Natural killer cell (primary cell): ENCODE results near the gene TTLL7. TPM values are rescaled to one million over a fixed set of nuclear protein-coding genes. Genes with fewer than 3 reads are reported as not detected.

ENCODE experiments used
- ATAC-seq, 3 donors: fragments of 150-1000 bp in 2 of 3; fragments of 200-7000 bp in 1 of 3; cut with Tn5 transposase; 1 replicate in 1 of 3; 2 replicates in 2 of 3; pipeline ENCODE4 v1.10.0; 2021; ENCODE audit warnings: mild to moderate bottlenecking in 2 of 3, moderate library complexity in 2 of 3
- DNase-seq, 2 donors: peaks; one replicate each; pipeline versions ENCODE4 v3.0.0 to v3.0.0-alpha.2; 2013 to 2021; ENCODE audit warnings: mixed read lengths in 1 of 2
- H3K27ac ChIP-seq: one replicate; pipeline ENCODE4 v1.5.1; 2013; ENCODE audit warnings: mild to moderate bottlenecking, low read length
- H3K27me3 ChIP-seq: one replicate; pipeline ENCODE4 v1.6.1; 2013; ENCODE audit warnings: low read length; ENCODE audit not compliant: control insufficient read depth, insufficient read depth
- H3K36me3 ChIP-seq: one replicate; pipeline ENCODE4 v1.6.1; 2013; ENCODE audit warnings: low read length; ENCODE audit not compliant: control insufficient read depth, insufficient read depth
- H3K4me1 ChIP-seq: one replicate; pipeline ENCODE4 v1.6.1; 2013; ENCODE audit warnings: low read length; ENCODE audit not compliant: control insufficient read depth, insufficient read depth
- H3K4me3 ChIP-seq: one replicate; pipeline ENCODE4 v1.5.1; 2013; ENCODE audit warnings: low read length
- H3K9me3 ChIP-seq: one replicate; pipeline ENCODE4 v1.6.1; 2013; ENCODE audit warnings: low read length; ENCODE audit not compliant: control insufficient read depth, insufficient read depth
- H3K27ac Mint-ChIP-seq, 2 donors: one replicate each; pipeline ENCODE4 v1.8.0; 2022; ENCODE audit warnings: mild to moderate bottlenecking in 2 of 2, mixed read lengths in 2 of 2, moderate library complexity in 1 of 2
- H3K27me3 Mint-ChIP-seq, 2 donors: one replicate each; pipeline ENCODE4 v1.8.0; 2022; ENCODE audit warnings: low read depth in 2 of 2, mixed read lengths in 2 of 2
- H3K36me3 Mint-ChIP-seq: one replicate; pipeline ENCODE4 v1.8.0; 2022; ENCODE audit warnings: mixed read lengths
- H3K4me1 Mint-ChIP-seq, 2 donors: one replicate each; pipeline ENCODE4 v1.8.0; 2022; ENCODE audit warnings: mixed read lengths in 2 of 2
- H3K4me3 Mint-ChIP-seq: one replicate; pipeline ENCODE4 v1.8.0; 2022; ENCODE audit warnings: mild to moderate bottlenecking, moderate library complexity, mixed read lengths
- H3K9me3 Mint-ChIP-seq, 2 donors: one replicate each; pipeline ENCODE4 v1.8.0; 2022; ENCODE audit warnings: mixed read lengths in 2 of 2
- WGBS: methylation state at CpG from one replicate; pipeline ENCODE4 v1.1.7; 2013; ENCODE audit warnings: missing lambda C conversion rate; ENCODE audit not compliant: insufficient coverage; 5-methylcytosine and 5-hydroxymethylcytosine counted together
- intact Hi-C: fragments of 100-400 bp; cut with micrococcal nuclease; formaldehyde crosslinking; loops from one replicate; pipeline ENCODE4 v1.14.2; 2022
- total RNA-seq, 4 donors: library from RNA; stranded (reverse); fragments of 120-200 nt in 1 of 4; gene quantifications; one replicate each; pipeline versions ENCODE4 v1.2.3 to v1.2.4, GENCODE V29; 2013 to 2022
- TF ChIP-seq, protein P1 (sequence below): fragments of 200-600 bp; IDR thresholded peaks from one replicate; pipeline ENCODE4 v1.8.0; 2022; ENCODE audit warnings: antibody characterized with exemption

TTLL7 gene
- total RNA-seq, 3 donors from 2014 or later (not counting 1 experiment from before 2014, with no cell fraction given) = 0.21 to 4.4 (median 0.25) TPM

- Histone ChIP-seq H3K36me3 (no peaks in the 10 kb centered on the region), H3K4me3 (no peak overlapping the region), H3K27me3 (no peaks in the 10 kb centered on the region), H3K4me1 (no peaks in the 10 kb centered on the region), H3K9me3 (no peaks in the 10 kb centered on the region), H3K27ac (no peak overlapping the region)
- H3K4me3 Mint-ChIP-seq = no peak overlapping the region
- DNase-seq (no peak), ATAC-seq (no peak)
- intact Hi-C loops = no loop called here
- H3K9me3 Mint-ChIP-seq = peaks cover 0 to 4% of the 10 kb centered on the region in 2 donors
- H3K27ac Mint-ChIP-seq = no peak overlapping the region
- H3K27me3 Mint-ChIP-seq = peaks cover 0 to 2% of the 10 kb centered on the region in 2 donors
- H3K36me3 Mint-ChIP-seq = no peaks in the 10 kb centered on the region
- TF ChIP-seq, protein P1, sequence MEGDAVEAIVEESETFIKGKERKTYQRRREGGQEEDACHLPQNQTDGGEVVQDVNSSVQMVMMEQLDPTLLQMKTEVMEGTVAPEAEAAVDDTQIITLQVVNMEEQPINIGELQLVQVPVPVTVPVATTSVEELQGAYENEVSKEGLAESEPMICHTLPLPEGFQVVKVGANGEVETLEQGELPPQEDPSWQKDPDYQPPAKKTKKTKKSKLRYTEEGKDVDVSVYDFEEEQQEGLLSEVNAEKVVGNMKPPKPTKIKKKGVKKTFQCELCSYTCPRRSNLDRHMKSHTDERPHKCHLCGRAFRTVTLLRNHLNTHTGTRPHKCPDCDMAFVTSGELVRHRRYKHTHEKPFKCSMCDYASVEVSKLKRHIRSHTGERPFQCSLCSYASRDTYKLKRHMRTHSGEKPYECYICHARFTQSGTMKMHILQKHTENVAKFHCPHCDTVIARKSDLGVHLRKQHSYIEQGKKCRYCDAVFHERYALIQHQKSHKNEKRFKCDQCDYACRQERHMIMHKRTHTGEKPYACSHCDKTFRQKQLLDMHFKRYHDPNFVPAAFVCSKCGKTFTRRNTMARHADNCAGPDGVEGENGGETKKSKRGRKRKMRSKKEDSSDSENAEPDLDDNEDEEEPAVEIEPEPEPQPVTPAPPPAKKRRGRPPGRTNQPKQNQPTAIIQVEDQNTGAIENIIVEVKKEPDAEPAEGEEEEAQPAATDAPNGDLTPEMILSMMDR = no peak
- no peaks in the 10 kb centered on the region for H3K4me1 Mint-ChIP-seq
- WGBS = 93% methylated on average over 4 of the region's 4 CpGs
These were observed 182.1 kb downstream of the TTLL7 start for GRCh38 chr1:83816836-83817235.

- no peak overlapping the region for H3K27ac ChIP-seq
- no peaks in the 10 kb centered on the region for H3K36me3 Mint-ChIP-seq
- H3K4me1 ChIP-seq = no peaks in the 10 kb centered on the region
- peaks cover 0 to 2% of the 10 kb centered on the region in 2 donors for H3K9me3 Mint-ChIP-seq
- no peaks in the 10 kb centered on the region for H3K36me3 ChIP-seq
- ATAC-seq = no peak
- no peaks in the 10 kb centered on the region for H3K9me3 ChIP-seq
- WGBS = 78% methylated on average over 1 of the region's 1 CpG
- H3K27ac Mint-ChIP-seq = no peak overlapping the region
- H3K4me3 ChIP-seq = no peak overlapping the region
- no peaks in the 10 kb centered on the region for H3K27me3 ChIP-seq
- TF ChIP-seq, protein P1 = no peak
- peaks cover 0 to 2% of the 10 kb centered on the region in 2 donors for H3K27me3 Mint-ChIP-seq
- intact Hi-C loops = no loop called here
- no peak for DNase-seq
- H3K4me3 Mint-ChIP-seq = no peak overlapping the region
- no peaks in the 10 kb centered on the region for H3K4me1 Mint-ChIP-seq
These were observed 183.6 kb downstream of the TTLL7 start for GRCh38 chr1:83815330-83815729.

Other genes with a start within 250 kb of the TTLL7 start
- 100 to 1,000 TPM; 111 to 148 (median 140) TPM for gene PRKACB, start 145.1 kb upstream of the TTLL7 start, total RNA-seq